Measurements from ENCODE around the gene ZNF333.
"Not testable (repeated sequence)": the region's sequence is repeated elsewhere in the genome, so short reads cannot be mapped to it uniquely, and the experiment has no call there.

Gene ZNF333

DNA sequence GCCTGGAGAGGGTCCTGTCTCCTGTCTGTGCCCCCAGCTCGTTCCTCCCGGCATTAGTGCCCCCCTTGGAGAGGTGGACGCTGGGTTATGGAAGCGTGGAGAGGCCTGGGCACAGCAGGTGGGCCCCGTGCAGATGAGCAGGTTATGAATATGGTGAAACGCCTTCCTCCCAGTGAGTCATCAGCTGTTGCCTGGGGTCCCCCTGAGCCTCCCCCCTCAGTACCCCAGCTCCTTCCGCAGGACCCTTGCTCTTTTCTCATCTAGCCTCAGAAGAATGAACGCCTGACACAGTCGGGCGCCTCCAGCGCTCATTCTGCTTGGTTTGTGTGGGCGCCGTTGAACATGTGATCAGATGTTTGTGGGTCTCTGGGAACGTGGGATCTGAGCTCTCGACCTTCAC is 76.0 kb downstream of the ZNF333 start:
- in situ Hi-C loops (cut with MboI; ENCODE audit: low sequenced_read_pairs), result not testable (repeated sequence)

DNA sequence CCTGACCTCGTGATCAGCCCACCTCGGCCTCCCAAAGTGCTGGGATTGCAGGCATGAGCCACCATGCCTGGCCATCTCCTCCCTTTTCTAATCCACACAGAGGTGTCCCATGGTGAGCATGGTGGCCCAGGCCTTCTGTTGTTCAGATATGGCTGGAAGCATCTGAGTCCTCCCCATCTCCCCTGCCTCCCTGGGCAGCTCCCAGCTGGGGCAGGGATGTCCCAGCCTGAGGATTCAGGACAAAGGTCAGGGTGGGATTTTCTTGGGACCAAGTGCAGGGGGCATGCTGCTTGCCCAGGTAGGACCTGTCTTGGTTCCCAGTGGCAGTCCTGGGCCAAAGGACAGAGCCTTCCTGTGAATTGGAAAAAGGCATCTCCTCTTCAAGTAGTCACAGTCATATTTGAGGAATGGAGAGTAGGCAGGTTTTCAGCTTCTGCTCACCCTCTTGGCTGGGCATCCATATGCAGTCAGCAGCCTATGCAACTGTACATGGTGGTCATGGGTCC is 77.7 kb downstream of the ZNF333 start:
- in situ Hi-C loops (cut with MboI; ENCODE audit: low sequenced_read_pairs), result no loop called here

DNA sequence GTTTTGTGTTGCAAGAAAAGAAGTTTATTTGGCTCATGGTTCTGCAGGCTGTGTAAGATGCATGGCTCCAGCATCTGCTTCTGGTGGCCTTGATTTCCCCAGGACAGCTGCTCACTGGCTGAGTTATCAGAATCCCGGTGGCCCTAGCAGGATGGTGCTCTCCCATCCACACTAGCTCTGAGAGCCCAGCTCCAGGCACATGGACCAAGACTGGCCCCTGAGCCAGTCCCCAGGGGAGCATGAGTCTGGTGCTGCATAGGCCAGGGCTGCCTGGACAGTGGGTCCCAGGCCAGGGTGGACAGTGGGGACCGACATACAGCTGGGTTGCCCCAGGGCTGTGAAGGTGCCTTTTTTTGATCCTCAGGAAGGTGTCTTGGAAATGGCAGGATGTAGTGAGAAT is 78.2 kb downstream of the ZNF333 start:
- in situ Hi-C loops (cut with MboI; ENCODE audit: low sequenced_read_pairs), result no loop called here

DNA sequence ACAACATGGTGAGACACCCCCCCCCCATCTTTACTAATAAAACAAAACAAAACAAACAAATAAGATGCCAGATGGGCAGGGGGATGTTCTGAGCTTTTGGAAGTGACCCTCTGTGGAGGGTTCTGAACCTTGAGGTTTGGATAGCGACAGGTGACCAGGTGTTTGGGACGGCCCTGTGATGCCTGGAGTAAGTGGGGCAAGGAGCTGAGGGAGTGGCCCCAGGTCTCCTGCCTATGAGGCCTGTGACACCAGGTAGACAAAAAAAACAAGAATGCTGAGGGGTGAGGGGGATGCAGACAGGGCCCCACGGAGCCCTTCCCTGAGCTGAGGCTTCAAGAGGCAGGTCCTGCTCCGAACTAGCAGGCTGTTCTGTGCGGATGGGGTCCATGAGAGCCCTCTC is 79.4 kb downstream of the ZNF333 start:
- in situ Hi-C loops (cut with MboI; ENCODE audit: low sequenced_read_pairs), result no loop called here

DNA sequence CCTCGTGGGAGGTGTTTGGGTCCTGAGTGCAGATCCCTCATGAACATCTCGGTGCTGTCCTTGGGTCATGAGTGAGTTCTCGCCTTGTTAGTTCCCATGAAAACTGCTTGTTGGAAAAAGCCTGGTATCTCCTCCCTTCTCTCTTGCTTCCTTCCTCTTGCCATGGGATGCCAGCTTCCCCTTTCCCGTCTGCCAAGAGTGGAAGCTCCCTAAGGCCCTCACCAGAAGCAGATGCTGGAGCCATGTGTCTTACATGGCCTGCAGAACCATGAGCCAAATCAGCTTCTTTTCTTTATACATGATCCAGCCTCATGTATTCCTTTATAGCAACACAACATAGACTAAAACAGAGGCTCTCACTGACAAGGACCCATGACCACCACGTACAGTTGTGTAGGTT is 80.3 kb downstream of the ZNF333 start:
- in situ Hi-C loops (cut with MboI; ENCODE audit: low sequenced_read_pairs), result no loop called here

DNA sequence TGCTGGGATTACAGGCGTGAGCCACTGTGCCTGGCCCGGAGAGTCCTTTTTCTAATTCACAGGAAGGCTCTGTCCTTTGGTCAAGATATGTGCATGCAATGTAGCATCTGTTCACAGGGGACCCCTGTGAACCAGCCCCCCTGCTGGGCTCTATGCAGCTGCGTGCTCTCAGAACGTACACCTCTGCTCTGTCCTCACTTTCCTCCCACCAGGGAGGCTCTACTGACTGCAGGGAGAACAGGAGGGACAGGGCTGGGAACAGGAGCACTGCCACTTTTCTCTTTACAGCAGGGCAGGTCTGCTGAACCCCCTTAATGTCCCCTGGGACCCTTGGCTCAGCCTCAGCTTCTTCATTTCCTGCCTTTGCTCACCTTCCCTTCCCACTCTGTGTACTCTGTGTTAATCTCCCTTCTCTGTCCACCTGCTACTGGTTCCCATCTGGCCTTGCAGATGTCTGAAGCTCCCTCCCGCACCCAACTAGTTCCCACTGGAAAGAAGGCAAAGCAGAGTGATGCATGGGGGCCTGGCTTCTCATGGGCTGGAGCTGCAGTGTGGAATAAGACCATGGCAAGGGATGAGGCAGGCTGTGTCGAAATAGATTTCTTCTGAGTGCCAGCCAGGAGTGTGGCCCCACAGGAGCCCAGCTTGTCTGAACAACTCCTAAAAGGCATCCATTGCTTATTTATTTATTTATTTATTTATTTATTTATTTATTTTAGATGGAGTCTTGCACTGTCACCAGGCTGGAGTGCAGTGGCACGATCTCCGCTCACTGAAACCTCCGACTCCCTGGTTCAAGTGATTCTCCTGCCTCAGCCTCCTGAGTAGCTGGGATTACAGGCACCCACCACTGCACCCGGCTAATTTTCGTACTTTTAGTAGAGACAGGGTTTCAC is 81.3 kb downstream of the ZNF333 start:
- in situ Hi-C loops (cut with MboI; ENCODE audit: low sequenced_read_pairs), result no loop called here

DNA sequence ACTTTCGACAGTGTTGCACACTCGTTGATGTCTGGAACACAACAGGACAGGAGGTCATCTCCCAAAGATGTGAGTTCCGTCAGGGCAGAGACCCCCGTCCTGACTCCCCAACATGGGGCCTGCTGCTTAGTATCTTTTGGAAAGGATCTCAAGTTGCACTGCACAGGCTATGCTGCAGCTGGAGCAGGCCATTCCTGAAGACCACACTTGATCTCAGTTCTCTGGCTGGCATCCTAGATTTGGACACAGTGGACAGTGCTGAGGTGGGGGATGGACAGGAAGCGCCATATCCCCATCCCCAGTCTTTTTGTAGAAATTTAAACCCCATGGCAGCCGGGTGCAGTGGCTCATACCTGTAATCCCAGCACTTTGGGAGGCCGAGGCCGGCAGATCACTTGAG is 82.6 kb downstream of the ZNF333 start:
- in situ Hi-C loops (cut with MboI; ENCODE audit: low sequenced_read_pairs), result no loop called here

DNA sequence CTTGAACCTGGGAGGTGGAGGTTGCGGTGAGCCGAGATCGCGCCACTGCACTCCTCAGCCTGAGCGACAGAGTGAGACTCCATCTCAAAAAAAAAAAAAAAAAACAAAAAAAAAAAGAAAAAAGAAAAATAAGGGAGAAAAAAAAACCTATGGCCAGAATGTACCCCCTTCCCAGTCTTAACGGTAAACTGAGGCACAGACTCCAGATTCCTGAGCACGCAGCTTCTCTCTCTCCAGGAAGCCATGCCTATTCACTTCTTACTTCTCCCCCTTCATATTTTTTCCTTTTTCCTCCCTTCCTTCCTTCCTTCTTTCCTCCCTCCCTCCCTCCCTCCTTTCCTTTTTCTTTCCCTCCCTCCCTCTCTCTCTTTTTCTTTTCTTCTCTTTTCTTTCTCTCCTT is 83.1 kb downstream of the ZNF333 start:
- in situ Hi-C loops (cut with MboI; ENCODE audit: low sequenced_read_pairs), result no loop called here

DNA sequence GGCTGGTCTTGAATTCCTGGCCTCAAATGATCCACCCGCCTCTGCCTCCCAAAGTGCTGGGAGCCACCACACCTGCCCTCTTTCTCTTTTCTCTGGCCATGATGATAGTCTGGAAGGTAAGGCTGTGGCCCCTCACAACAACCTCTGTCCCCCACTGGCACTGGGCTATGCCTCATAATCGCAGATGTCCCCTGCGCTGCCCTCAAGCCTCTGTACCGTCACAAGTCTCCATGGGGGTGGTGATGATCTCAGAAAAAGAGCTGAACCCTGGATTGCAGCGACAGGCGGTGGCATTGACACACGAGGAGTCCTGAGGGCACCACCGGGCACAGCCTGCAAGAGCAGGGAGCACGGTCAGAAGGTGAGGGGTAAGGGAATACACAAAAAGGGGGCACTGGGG is 83.9 kb downstream of the ZNF333 start:
- in situ Hi-C loops (cut with MboI; ENCODE audit: low sequenced_read_pairs), result not testable (repeated sequence)

DNA sequence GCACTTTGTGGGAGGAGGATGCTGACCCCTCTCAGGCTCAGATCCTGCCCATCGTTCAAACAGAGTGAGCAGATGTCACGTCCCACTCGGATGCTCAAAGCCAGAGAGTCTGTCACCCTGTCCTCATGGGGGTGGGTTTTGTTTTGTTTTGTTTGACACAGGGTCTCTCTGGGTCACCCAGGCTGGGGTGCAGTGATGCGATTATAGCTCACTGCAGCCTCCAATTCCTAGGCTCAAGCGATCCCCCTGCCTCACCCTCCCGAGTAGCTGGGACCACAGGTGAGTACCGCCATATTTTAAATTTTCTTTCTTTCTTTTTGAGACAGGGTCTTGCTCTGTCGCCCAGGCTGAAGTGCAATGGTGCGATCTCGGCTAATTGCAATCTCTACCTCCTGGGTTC is 84.5 kb downstream of the ZNF333 start:
- in situ Hi-C loops (cut with MboI; ENCODE audit: low sequenced_read_pairs), result no loop called here

DNA sequence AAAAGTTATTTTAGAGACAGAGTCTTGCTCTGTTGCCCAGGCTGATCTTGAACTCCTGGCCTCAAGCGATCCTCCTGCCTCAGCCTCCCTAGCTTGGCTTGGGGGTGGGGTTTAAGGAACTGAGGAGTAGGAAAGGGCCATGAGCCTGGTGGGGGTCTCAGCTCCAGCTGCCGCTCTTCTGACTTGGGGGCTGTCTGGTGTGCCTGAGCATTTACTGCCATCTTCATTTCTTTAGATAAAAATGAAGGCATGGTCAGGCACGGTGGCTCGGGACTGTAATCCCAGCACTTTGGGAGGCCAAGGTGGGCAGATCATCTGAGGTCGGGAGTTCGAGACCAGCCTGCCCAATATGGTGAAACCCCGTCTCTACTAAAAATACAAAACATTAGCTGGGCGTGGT is 85.5 kb downstream of the ZNF333 start:
- in situ Hi-C loops (cut with MboI; ENCODE audit: low sequenced_read_pairs), result not testable (repeated sequence)

DNA sequence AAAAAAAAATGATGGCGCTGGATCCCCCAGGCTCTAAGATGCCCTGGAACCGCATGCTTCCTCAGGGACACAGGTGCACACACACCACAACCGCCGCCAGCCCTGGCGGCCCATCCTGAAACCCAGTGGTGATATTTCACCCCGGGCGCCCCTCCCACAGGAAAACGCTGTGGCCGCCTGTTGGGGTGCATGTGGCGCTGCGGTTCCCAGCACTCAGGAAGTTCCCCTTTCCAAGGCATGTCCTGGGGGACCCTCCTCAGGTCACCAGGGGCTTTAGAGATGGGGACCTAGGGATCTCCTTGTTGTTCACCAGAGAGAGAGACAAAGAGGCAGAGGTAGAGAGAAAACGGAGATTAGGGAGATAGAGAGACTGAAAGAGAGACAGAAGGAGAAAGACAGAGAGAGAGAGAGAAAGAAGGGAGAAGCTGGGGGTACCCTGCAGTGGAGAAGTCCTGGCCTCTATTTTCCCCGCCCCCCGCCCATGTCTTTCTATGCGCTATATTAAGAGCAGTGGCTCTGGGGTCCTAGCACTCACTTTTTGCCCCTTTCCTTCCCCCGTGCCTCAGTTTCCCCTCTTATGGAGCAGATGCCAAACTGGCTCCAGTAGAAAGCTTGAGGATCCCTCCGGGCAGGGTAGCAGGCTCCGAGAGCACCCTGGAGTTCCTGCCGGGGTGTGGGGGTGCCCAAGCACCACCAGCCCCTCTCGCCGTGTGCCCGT is 86.2 kb downstream of the ZNF333 start:
- in situ Hi-C loops (cut with MboI; ENCODE audit: low sequenced_read_pairs), result no loop called here

DNA sequence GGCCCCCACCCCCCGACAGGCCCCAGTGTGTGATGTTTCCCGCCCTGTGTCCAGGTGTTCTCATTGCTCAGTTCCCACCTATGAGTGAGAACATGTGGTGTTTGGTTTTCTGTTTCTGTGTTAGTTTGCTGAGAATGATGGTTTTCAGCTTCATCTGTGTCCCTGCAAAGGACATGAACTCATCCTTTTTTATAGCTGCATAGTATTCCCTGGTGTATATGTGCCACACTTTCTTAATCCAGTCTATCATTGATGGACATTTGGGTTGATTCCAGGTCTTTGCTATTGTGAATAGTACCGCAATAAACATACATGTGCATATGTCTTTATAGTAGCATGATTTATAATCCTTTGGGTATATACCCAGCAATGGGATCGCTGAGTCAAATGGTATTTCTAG is 87.8 kb downstream of the ZNF333 start:
- in situ Hi-C loops (cut with MboI; ENCODE audit: low sequenced_read_pairs), result not testable (repeated sequence)

DNA sequence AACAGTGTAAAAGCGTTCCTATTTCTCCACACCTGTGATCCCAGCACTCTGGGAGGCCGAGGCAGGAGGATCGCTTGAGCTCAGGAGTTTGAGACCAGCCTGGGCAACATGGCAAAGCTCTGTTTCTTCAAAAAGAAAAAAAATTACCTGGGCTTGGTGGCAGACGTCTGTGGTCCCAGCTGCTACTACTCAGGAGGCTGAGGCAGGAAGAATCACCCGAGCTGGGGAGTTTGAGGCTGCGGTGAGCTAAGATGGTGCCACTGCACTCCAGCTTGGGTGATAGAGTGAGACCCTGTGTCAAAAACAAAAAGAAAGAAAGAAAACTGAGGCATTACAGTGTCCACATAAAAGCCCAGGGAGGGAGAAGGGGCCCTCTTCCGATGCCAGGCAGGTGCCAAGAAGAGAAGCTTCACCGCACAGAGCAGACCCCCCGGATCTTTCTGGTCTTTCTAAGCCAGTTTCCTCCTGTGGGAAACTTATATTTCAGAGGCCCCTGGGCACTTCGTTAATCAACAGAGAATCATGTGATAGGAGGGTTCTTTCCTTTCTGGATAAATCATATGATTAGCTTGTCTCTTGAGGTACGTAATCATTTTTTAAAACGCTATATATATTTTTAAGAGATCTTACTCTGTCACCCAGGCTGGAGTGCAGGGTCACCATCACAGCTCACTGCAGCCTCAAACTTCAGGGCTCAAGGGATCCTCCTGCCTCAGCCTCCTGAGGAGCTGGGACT is 88.4 kb downstream of the ZNF333 start, which contains the start of gene ADGRE2:
TSS of gene ADGRE2 (minus strand) at position 451 of the 736 bp plus-strand sequence. CDS start 1,804 bp downstream, outside the sequence.
- in situ Hi-C loops (cut with MboI; ENCODE audit: low sequenced_read_pairs), result not testable (repeated sequence)

DNA sequence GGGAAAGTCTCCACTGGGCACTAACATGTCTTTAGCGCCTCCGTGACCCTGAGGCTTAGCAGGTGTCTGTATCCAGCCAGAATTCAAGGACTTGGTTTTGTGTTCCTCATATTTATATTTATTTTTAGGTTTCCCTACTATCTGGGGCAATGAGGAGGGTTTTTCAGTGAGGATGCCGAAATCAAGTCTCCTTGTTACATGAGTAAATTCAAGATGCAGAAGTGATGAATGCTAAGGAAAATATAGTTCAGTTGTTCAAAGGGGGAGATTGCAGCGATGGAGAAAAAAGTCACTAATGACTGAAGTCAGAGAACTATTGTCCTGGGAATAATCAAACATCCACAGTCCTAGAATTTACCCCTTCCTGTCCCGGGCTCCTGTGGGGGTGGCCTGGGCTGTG is 89.3 kb downstream of the ZNF333 start:
- in situ Hi-C loops (cut with MboI; ENCODE audit: low sequenced_read_pairs), result no loop called here

DNA sequence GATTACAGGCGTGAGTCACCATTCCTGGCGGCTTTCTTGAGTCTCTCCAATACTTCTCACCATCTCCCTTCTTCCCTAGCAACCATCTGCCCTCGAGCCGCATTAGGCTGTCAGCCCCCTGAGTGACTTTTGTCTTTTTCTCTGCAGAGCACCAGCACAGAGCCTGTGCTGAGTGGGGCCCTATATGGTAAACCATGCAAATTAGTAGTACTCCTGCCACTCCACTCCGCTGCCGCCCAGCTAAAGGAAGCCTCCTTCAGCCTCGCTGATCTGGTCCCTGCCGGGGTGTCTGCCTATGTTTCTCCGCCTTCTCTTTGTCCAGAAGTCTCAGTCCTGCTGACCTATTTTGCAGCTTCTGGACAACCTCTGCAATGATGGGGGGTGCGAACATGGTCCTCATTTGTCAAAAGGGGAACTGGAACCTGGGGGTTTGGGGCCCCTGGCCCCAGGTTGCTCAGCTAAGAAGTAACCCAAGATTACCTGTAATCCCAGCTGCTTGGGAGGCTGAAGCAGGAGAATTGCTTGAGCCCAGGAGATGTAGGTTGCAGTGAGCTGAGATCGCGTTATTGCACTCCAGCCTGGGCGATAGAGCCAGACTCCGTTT is 90.9 kb downstream of the ZNF333 start:
- in situ Hi-C loops (cut with MboI; ENCODE audit: low sequenced_read_pairs), result not testable (repeated sequence)

DNA sequence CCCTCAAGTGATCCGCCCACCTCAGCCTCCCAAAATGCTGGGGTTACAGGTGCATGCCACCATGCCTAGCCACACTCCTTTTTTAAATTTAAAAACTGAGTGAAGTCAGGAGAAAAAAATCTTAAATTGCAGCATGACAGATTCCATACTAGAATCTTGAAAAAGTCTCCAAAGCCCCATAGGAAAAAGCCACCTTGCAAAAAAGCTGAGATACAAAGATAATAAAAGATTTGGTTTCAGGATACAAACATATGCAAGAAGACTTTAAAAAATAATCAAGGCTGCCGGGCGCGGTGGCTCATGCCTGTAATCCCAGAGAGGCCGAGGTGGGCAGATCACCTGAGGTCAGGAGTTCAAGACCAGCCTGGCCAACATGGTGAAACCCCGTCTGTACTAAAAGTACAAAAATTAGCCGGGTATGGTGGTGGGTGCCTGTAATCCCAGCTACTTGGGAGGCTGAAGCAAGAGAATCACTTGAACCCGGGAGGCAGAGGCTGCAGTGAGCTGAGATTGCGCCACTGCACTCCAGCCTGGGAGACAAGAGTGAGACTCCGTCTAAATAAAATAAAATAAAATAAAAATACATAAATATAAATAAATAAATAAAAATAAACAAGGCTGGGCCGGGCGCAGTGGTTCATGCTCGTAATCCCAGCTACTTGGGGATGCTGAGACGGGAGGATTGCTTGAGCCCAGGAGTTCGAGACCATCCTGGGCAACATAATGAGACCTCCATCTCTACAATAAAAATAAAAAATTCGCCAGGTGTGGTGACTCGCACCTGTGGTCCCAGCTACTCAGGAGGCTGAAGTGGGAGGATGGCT is 92.1 kb downstream of the ZNF333 start:
- in situ Hi-C loops (cut with MboI; ENCODE audit: low sequenced_read_pairs), result not testable (repeated sequence)

DNA sequence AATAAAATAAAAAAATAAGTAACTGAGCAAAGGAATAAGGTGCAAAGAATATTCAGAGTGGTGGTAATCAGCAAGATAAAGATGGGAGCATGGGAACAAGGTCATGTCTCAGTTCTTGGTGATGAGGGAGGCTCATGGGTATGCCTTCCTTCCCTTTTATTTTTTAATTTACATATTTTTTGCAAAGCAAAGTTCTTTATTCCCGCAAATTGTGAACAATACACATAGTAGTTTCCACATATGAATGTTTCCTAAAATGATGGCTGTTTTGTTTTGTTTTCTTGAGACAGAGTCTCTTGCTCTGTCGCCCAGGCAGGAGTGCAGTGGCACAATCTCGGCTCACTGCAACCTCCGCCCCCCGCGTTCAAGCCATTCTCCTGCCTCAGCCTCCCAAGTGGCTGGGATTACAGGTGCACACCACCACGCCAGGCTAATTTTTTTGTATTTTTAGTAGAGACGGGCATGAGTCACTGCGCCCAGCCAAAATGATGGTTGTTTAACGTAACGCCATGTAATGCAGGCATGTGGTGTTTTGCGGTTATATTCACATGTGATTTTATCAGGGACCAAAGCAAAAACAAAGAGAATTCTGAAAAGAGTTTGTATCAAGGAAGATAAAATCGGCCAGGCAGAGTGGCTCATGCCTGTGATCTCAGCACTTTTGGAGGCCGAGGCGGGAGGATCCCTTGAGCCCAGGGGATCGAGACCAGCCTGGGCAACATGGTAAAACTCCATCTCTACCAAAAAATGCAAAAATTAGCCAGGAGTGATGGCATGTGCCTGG is 93.0 kb downstream of the ZNF333 start:
- in situ Hi-C loops (cut with MboI; ENCODE audit: low sequenced_read_pairs), result no loop called here

All from HL-60/S4 treated with retinoic acid at 250 ng/mL for 4 days and 3 days (cell line).